Chondrocyte (in vitro differentiated cells): Measurements from ENCODE around the gene ATP5PB. TPM values are rescaled to one million over a fixed set of nuclear protein-coding genes. Genes with fewer than 3 reads are reported as not detected.

Source experiments
- DNase-seq: peaks from one replicate; pipeline ENCODE4 v3.0.0; 2021; ENCODE audit warnings: mixed read lengths, low spot score
- H3K27ac Mint-ChIP-seq: one replicate; pipeline ENCODE4 v1.8.0; 2021; ENCODE audit warnings: mild to moderate bottlenecking, moderate library complexity, mixed read lengths; ENCODE audit not compliant: unreplicated experiment
- H3K27me3 Mint-ChIP-seq: 2 replicates; pipeline ENCODE4 v1.8.0; 2021; ENCODE audit warnings: low read depth, mixed read lengths
- H3K36me3 Mint-ChIP-seq: 2 replicates; pipeline ENCODE4 v1.8.0; 2021; ENCODE audit warnings: low read depth, mixed read lengths
- H3K4me1 Mint-ChIP-seq: 2 replicates; pipeline ENCODE4 v1.8.0; 2021; ENCODE audit warnings: low read depth, mild to moderate bottlenecking, mixed read lengths
- H3K4me3 Mint-ChIP-seq: one replicate; pipeline ENCODE4 v1.8.0; 2021; ENCODE audit warnings: mild to moderate bottlenecking, moderate library complexity, mixed read lengths; ENCODE audit not compliant: unreplicated experiment
- H3K9me3 Mint-ChIP-seq: 2 replicates; pipeline ENCODE4 v1.8.0; 2021; ENCODE audit warnings: low read depth, mixed read lengths
- CTCF ChIP-seq: fragments of 200-600 bp; sonication (generic); IDR thresholded peaks from 2 replicates; pipeline ENCODE4 v1.5.0; 2021; ENCODE audit warnings: antibody characterized with exemption, mild to moderate bottlenecking, moderate library complexity
- long read RNA-seq: library from polyadenylated mRNA; stranded (forward); transcript quantifications from one replicate; pipeline ENCODE4 v2.0.0, GENCODE V29; 2021
- total RNA-seq: library from RNA; stranded (reverse); gene quantifications from 3 replicates; pipeline ENCODE4 v1.2.1, GENCODE V29; 2021

Gene ATP5PB, protein sequence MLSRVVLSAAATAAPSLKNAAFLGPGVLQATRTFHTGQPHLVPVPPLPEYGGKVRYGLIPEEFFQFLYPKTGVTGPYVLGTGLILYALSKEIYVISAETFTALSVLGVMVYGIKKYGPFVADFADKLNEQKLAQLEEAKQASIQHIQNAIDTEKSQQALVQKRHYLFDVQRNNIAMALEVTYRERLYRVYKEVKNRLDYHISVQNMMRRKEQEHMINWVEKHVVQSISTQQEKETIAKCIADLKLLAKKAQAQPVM
- 145 to 183 TPM (median 147 TPM) in 3 replicates for total RNA-seq
- long read RNA-seq, transcript ATP5PB-202 (7 exons, 3,156 nt): major isoform, 131 of 143 reads
- long read RNA-seq, transcript ATP5PB-201 (6 exons, 1,040 nt): minor isoform, 9 of 143 reads
- long read RNA-seq, partial matches to known transcripts: 0 of 143 reads
- long read RNA-seq, other reads (novel, unspliced or antisense): 3 of 143 reads

- Mint-ChIP-seq H3K36me3 (peaks cover 8% of the 10 kb centered on the region), H3K27ac (peak within 1 kb of the TSS; percentile 99), H3K27me3 (no peaks in the 10 kb centered on the region), H3K4me1 (peaks cover 47% of the 10 kb centered on the region), H3K9me3 (no peaks in the 10 kb centered on the region), H3K4me3 (peak within 1 kb of the TSS; percentile 100)
- TF ChIP-seq CTCF: peak; percentile 34
- DNase-seq: peak; percentile 97
Observed at GRCh38 chr1:111448918-111449702, at the start of gene ATP5PB, which contains the start of gene WDR77. ATP5PB (plus strand) TSS chr1:111449464; CDS start chr1:111449542, 78 bp downstream. WDR77 (minus strand) TSS chr1:111449256; CDS start chr1:111449169, 87 bp downstream.

DNA sequence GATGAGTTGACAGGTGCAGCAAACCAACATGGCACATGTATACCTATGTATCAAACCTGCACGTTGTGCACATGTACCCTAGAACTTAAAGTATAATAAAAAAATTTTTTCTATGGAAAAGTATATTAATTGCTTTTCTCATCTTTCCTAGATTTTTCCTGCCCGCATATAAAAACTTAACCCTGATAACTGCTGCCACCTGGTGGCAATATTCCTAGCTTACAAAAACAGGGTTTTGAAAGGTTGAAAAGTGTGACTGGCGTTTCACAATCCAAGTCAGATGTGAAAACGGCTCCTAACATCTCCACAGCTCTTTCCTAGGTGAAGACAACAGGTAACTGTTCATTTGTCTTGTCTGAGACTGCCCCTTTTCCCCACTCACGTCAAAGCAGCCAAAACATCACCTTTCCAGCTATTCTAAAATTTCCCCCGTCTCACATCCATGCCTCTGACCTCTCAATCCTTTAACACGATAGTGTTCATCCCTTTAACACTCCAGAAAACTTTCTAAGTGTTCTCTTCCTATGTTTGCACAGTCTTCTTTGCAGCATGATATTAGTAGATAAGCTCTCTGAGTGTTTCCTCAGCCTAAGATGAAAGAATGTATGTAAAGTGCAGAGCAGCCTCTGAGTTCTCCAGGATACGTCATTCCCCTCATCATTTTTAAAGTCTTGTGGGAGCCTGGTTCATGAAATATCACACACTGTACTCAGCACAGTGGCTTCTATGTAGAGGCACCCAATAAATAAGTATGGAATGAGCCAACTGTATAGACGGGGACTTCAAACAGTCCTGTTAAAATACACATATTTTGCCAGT lies 49.3 kb upstream of the ATP5PB start:
- H3K27ac Mint-ChIP-seq: no peak overlapping the region
- H3K36me3 Mint-ChIP-seq: no peaks in the 10 kb centered on the region
- H3K9me3 Mint-ChIP-seq: peaks cover 7% of the 10 kb centered on the region
- H3K4me3 Mint-ChIP-seq: no peak overlapping the region
- DNase-seq: no peak
- TF ChIP-seq CTCF: peak; percentile 86
- H3K27me3 Mint-ChIP-seq: peaks cover 59% of the 10 kb centered on the region
- no peaks in the 10 kb centered on the region for H3K4me1 Mint-ChIP-seq

- Mint-ChIP-seq H3K9me3 (peaks cover 7% of the 10 kb centered on the region), H3K27me3 (peaks cover 59% of the 10 kb centered on the region), H3K36me3 (no peaks in the 10 kb centered on the region), H3K27ac (no peak overlapping the region), H3K4me1 (no peaks in the 10 kb centered on the region), H3K4me3 (no peak overlapping the region)
- DNase-seq: no peak
- no peak for TF ChIP-seq CTCF
Observed at GRCh38 chr1:111402083-111402482, 47.2 kb upstream of the ATP5PB start.

DNA sequence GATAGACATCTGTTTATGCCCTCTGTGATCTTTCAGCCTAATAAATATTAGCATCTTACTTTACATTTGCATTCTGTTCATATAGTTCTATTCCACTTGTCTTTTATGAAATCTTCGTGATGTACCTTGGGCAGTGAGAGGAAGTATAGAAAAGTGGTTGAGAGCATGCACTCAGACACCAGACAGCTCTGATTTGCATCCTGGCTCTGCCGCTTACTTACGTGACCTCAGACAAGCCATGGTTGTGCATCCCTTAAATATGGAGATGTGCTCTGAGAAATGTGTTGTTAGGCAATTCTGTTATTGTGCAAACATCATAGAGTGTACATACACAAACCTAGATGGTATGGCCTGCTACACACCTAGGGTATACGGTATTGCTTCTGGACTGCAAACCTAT lies 44.7 kb upstream of the ATP5PB start:
- H3K4me3 Mint-ChIP-seq: no peak overlapping the region

More for the DNA sequence above, 44.7 kb upstream of the ATP5PB start:
- TF ChIP-seq CTCF: no peak
- DNase-seq: no peak
- Mint-ChIP-seq H3K9me3 (no peaks in the 10 kb centered on the region), H3K36me3 (no peaks in the 10 kb centered on the region), H3K27me3 (peaks cover 52% of the 10 kb centered on the region), H3K27ac (no peak overlapping the region), H3K4me1 (no peaks in the 10 kb centered on the region)
